Activated B cell treated with CpG ODN at 0.5 μM for 24 hours (primary cell): ENCODE measurements around the gene SBK3. TPM values are rescaled to one million over a fixed set of nuclear protein-coding genes. Genes with fewer than 3 reads are reported as not detected.

Source experiments
- ATAC-seq: fragments of 200-7000 bp; cut with Tn5 transposase; one replicate; pipeline ENCODE4 v1.10.0; 2021; ENCODE audit warnings: low read depth, mild to moderate bottlenecking, moderate library complexity
- CTCF ChIA-PET: fragments of 350-600 bp; sonication (Branson Sonifier 250); formaldehyde crosslinking; loops from one replicate; lab custom pipeline; 2021; ENCODE audit warnings: antibody characterized with exemption; lab: Charles Lee
- POLR2A ChIA-PET: fragments of 350-600 bp; sonication (Branson Sonifier 250); formaldehyde crosslinking; loops from one replicate; lab custom pipeline; 2021; ENCODE audit warnings: antibody characterized with exemption; lab: Charles Lee
- DNase-seq: peaks from one replicate; pipeline ENCODE4 v3.0.0; 2022
- H3K27ac Mint-ChIP-seq: one replicate; pipeline ENCODE4 v1.8.0; 2020; ENCODE audit warnings: mixed read lengths
- H3K27me3 Mint-ChIP-seq: one replicate; pipeline ENCODE4 v1.8.0; 2021; ENCODE audit warnings: mixed read lengths
- H3K36me3 Mint-ChIP-seq: one replicate; pipeline ENCODE4 v1.8.0; 2021; ENCODE audit warnings: low read depth, mixed read lengths
- H3K4me1 Mint-ChIP-seq: one replicate; pipeline ENCODE4 v1.8.0; 2021; ENCODE audit warnings: mixed read lengths
- H3K4me3 Mint-ChIP-seq: one replicate; pipeline ENCODE4 v1.8.0; 2020; ENCODE audit warnings: mild to moderate bottlenecking, mixed read lengths
- H3K9me3 Mint-ChIP-seq: one replicate; pipeline ENCODE4 v1.8.0; 2020; ENCODE audit warnings: mixed read lengths
- CTCF ChIP-seq: fragments of 200-600 bp; IDR thresholded peaks from one replicate; pipeline ENCODE4 v1.8.0; 2022; ENCODE audit warnings: antibody characterized with exemption, mild to moderate bottlenecking
- intact Hi-C: fragments of 100-400 bp; cut with micrococcal nuclease; formaldehyde crosslinking; loops from one replicate; pipeline ENCODE4 v1.15.1; 2024
- total RNA-seq: library from RNA; stranded (reverse); gene quantifications from 2 replicates; pipeline ENCODE4 v1.2.3, GENCODE V29; 2022

The SBK3 gene
- total RNA-seq, 1 donor from 2014 or later = not detected

GRCh38 chr19:55526216-55527196, 18.8 kb downstream of the SBK3 start:
- no peak overlapping the region for H3K4me3 Mint-ChIP-seq
- intact Hi-C loops = no loop called here
- TF ChIP-seq CTCF = no peak

GRCh38 chr19:55525289-55526101, 19.8 kb downstream of the SBK3 start:
- ATAC-seq = no peak
- no peak for TF ChIP-seq CTCF
- H3K4me1 Mint-ChIP-seq = no peaks in the 10 kb centered on the region
- no peaks in the 10 kb centered on the region for H3K36me3 Mint-ChIP-seq
- no peak overlapping the region for H3K4me3 Mint-ChIP-seq
- CTCF ChIA-PET = no interaction called here
- no peak overlapping the region for H3K27ac Mint-ChIP-seq
- H3K27me3 Mint-ChIP-seq = no peaks in the 10 kb centered on the region
- no peaks in the 10 kb centered on the region for H3K9me3 Mint-ChIP-seq
- intact Hi-C loops = no loop called here
- POLR2A ChIA-PET = interaction anchor here (0.5 to 0.6 kb wide), 3 partner anchors 21 to 1795 kb away, joined by 3 to 4 read pairs (median 4); partner anchors contain the start of gene ZNF543
- DNase-seq = no peak

More at GRCh38 chr19:55526216-55527196, 18.8 kb downstream of the SBK3 start:
- no peak for DNase-seq
- Mint-ChIP-seq H3K27me3 (no peaks in the 10 kb centered on the region), H3K9me3 (no peaks in the 10 kb centered on the region), H3K36me3 (no peaks in the 10 kb centered on the region), H3K4me1 (no peaks in the 10 kb centered on the region), H3K27ac (no peak overlapping the region)
- POLR2A ChIA-PET = interaction anchor here (0.5 kb wide), 1 partner anchor 49 kb away, joined by 4 read pairs; no protein-coding TSS in a partner anchor
- CTCF ChIA-PET = no interaction called here
- no peak for ATAC-seq

- TF ChIP-seq CTCF = no peak
- ChIA-PET POLR2A (no interaction called here), CTCF (interaction anchor here (0.9 to 1.2 kb wide), 2 partner anchors 86 to 111 kb away, joined by 3 to 7 read pairs; no protein-coding TSS in a partner anchor)
- no peak overlapping the region for H3K4me3 Mint-ChIP-seq
- H3K27ac Mint-ChIP-seq = no peak overlapping the region
- no peaks in the 10 kb centered on the region for H3K36me3 Mint-ChIP-seq
- ATAC-seq = no peak
- no peaks in the 10 kb centered on the region for H3K27me3 Mint-ChIP-seq
- no peak for DNase-seq
- peaks cover 3% of the 10 kb centered on the region for H3K4me1 Mint-ChIP-seq
- no peaks in the 10 kb centered on the region for H3K9me3 Mint-ChIP-seq
- intact Hi-C loops = no loop called here
Observed at GRCh38 chr19:55520691-55521292, 24.6 kb downstream of the SBK3 start.

- H3K4me3 Mint-ChIP-seq = no peak overlapping the region
- H3K27me3 Mint-ChIP-seq = peaks cover 1% of the 10 kb centered on the region
- H3K9me3 Mint-ChIP-seq = no peaks in the 10 kb centered on the region
- no peaks in the 10 kb centered on the region for H3K36me3 Mint-ChIP-seq
- H3K27ac Mint-ChIP-seq = no peak overlapping the region
- ChIA-PET POLR2A (interaction anchor here (0.5 to 0.6 kb wide), 2 partner anchors 63 to 112 kb away, joined by 4 to 5 read pairs; no protein-coding TSS in a partner anchor), CTCF (interaction anchor here (0.7 to 1.2 kb wide), 3 partner anchors 87 to 117 kb away, joined by 3 to 7 read pairs (median 3); no protein-coding TSS in a partner anchor)
- intact Hi-C loops = loop anchor here (10.0 kb wide), 1 partner anchor 545 kb away; no protein-coding TSS in a partner anchor
- ATAC-seq = no peak
- peaks cover 3% of the 10 kb centered on the region for H3K4me1 Mint-ChIP-seq
- no peak for TF ChIP-seq CTCF
- no peak for DNase-seq
Observed at GRCh38 chr19:55519451-55520311, 25.7 kb downstream of the SBK3 start.
